ENCODE measurements around the gene NEUROD1.

NEUROD1 gene

GRCh38 chr2:181627545-181627944, 52.8 kb downstream of the NEUROD1 start:
- H3K4me3 ChIP-seq (ENCODE audit: low read depth, low read length) = no peak overlapping the region
- no peak for DNase-seq (ENCODE audit: low read depth)
- TF ChIP-seq, protein P1, sequence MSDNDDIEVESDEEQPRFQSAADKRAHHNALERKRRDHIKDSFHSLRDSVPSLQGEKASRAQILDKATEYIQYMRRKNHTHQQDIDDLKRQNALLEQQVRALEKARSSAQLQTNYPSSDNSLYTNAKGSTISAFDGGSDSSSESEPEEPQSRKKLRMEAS (IDR thresholded peaks at IDR 0.05; ENCODE audit: low read depth, low read length) = no peak
- TF ChIP-seq, protein P2, sequence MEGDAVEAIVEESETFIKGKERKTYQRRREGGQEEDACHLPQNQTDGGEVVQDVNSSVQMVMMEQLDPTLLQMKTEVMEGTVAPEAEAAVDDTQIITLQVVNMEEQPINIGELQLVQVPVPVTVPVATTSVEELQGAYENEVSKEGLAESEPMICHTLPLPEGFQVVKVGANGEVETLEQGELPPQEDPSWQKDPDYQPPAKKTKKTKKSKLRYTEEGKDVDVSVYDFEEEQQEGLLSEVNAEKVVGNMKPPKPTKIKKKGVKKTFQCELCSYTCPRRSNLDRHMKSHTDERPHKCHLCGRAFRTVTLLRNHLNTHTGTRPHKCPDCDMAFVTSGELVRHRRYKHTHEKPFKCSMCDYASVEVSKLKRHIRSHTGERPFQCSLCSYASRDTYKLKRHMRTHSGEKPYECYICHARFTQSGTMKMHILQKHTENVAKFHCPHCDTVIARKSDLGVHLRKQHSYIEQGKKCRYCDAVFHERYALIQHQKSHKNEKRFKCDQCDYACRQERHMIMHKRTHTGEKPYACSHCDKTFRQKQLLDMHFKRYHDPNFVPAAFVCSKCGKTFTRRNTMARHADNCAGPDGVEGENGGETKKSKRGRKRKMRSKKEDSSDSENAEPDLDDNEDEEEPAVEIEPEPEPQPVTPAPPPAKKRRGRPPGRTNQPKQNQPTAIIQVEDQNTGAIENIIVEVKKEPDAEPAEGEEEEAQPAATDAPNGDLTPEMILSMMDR (IDR thresholded peaks at IDR 0.05; ENCODE audit: low read depth, low read length) = no peak
- TF ChIP-seq POLR2A (IDR thresholded peaks at IDR 0.05; ENCODE audit: extremely low read depth, insufficient read length) = no peak

DNA sequence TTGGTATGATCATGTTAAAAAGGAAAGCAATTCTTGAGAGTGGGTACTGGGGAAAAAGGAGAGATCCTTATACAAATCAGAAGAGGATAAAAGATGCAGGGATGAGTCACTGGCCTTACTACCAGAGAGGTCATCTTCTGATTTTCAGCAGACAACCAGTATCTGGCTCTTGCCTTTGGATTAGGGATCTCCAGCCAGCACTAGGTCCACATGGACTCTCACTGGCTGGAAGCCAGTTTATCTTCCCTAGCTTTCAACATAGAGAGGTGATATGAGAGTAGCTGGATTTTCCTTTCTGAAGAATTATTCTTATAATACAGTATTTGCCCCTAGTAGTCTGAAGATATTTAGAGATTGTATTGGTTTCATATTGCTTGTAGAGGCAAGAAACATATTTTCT, 53.6 kb downstream of the NEUROD1 start:
- DNase-seq (ENCODE audit: low read depth) = no peak
- H3K4me3 ChIP-seq (ENCODE audit: low read depth, low read length) = no peak overlapping the region
- TF ChIP-seq POLR2A (IDR thresholded peaks at IDR 0.05; ENCODE audit: extremely low read depth, insufficient read length) = no peak
- TF ChIP-seq, protein P2 (IDR thresholded peaks at IDR 0.05; ENCODE audit: low read depth, low read length) = no peak
